AG20443 (cell line): ENCODE results near the gene USP14.

Experiments used
- DNase-seq: peaks from one replicate; pipeline ENCODE4 v3.0.0; 2012; ENCODE audit warnings: low spot score, mixed read lengths

The USP14 gene

GRCh38 chr18:159933-160332 is 1.6 kb downstream of the USP14 start:
- DNase-seq, result no peak

GRCh38 chr18:160831-161570 is 2.6 kb downstream of the USP14 start:
- DNase-seq, result no peak

GRCh38 chr18:172361-172760 is 14.0 kb downstream of the USP14 start:
- no peak for DNase-seq

GRCh38 chr18:179499-179898 is 21.1 kb downstream of the USP14 start:
- no peak for DNase-seq

GRCh38 chr18:181711-182110 is 23.4 kb downstream of the USP14 start:
- no peak for DNase-seq

- peak; percentile 8 for DNase-seq
These were observed 25.4 kb downstream of the USP14 start for GRCh38 chr18:183769-184168.

GRCh38 chr18:189254-189653 is 30.9 kb downstream of the USP14 start:
- DNase-seq, result no peak

GRCh38 chr18:191725-192124 is 33.4 kb downstream of the USP14 start:
- DNase-seq, result no peak

- no peak for DNase-seq
These were observed 34.4 kb downstream of the USP14 start for GRCh38 chr18:192801-193200.

GRCh38 chr18:195651-196050 is 37.3 kb downstream of the USP14 start:
- no peak for DNase-seq

- no peak for DNase-seq
These were observed 40.9 kb downstream of the USP14 start for GRCh38 chr18:199214-199613.

GRCh38 chr18:199768-200167 is 41.4 kb downstream of the USP14 start:
- no peak for DNase-seq

GRCh38 chr18:210075-210474 is 51.7 kb downstream of the USP14 start:
- no peak for DNase-seq

- DNase-seq, result no peak
These were observed 52.4 kb downstream of the USP14 start for GRCh38 chr18:210733-211132.

GRCh38 chr18:211582-211981 is 53.2 kb downstream of the USP14 start:
- no peak for DNase-seq

GRCh38 chr18:212780-213179 is 54.4 kb downstream of the USP14 start:
- no peak for DNase-seq

- DNase-seq, result no peak
These were observed 55.1 kb downstream of the USP14 start for GRCh38 chr18:213505-213904.

- DNase-seq, result no peak
These were observed 55.6 kb downstream of the USP14 start for GRCh38 chr18:213966-214365.

GRCh38 chr18:215448-216010 is 57.2 kb downstream of the USP14 start:
- DNase-seq, result no peak

- DNase-seq, result no peak
These were observed 59.4 kb downstream of the USP14 start for GRCh38 chr18:217532-218336.

GRCh38 chr18:220708-221107 is 62.4 kb downstream of the USP14 start:
- no peak for DNase-seq

GRCh38 chr18:225745-226144 is 67.4 kb downstream of the USP14 start:
- no peak for DNase-seq

- no peak for DNase-seq
These were observed 69.0 kb downstream of the USP14 start for GRCh38 chr18:227374-227773.
